HEK293 (cell line): ENCODE results near the gene ATRNL1.

Experiments
- CTCF ChIP-seq: fragments of 450-650 bp; formaldehyde crosslinking; IDR thresholded peaks from 2 replicates; pipeline ENCODE4 v1.5.1; 2016; ENCODE audit warnings: missing biosample characterization, missing genetic modification characterization
- YY1 ChIP-seq: fragments of 450-650 bp; formaldehyde crosslinking; IDR thresholded peaks from 2 replicates; pipeline ENCODE4 v1.5.1; 2018; ENCODE audit warnings: missing biosample characterization, missing genetic modification characterization
- ZFP41 ChIP-seq: fragments of 450-650 bp; formaldehyde crosslinking; IDR thresholded peaks from 2 replicates; pipeline ENCODE4 v1.5.1; 2016; ENCODE audit warnings: missing biosample characterization, missing genetic modification characterization, borderline replicate concordance
- ZNF76 ChIP-seq: fragments of 450-650 bp; formaldehyde crosslinking; IDR thresholded peaks from 2 replicates; pipeline ENCODE4; 2016; ENCODE audit warnings: low read depth, missing biosample characterization, missing genetic modification characterization, borderline replicate concordance

DNA sequence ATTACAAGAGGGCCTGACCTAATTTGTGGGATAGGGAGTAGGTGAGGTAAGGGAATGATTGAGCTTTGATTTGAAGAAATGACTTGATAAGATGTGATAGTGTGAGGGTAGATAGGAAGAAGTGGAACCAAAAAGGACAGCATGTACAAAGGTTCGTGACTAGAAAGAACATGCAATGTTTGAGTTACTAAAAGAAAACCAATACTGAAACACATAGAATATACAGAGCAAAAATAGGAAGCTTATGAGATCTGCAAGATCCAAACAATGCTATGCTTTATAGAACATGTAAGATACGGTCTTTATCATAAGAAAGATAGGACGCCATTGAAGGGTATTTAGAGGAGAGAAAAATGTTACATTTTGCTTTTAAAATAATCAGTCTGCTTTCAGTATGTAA lies 343.8 kb downstream of the ATRNL1 start:
- no peak for TF ChIP-seq ZNF76 (tag by site-specific recombination)
- no peak for TF ChIP-seq YY1 (tag by site-specific recombination)
- no peak for TF ChIP-seq CTCF
- no peak for TF ChIP-seq ZFP41 (tag by site-specific recombination)
